SU-DHL-6 (cell line): ENCODE results near the gene NTN3.

Experiments
- H2AFZ ChIP-seq: fragments of 200-600 bp; sonication (generic); 2 replicates; pipeline ENCODE4 v1.6.1; 2014; ENCODE audit warnings: low read depth, mild to moderate bottlenecking, moderate library complexity, mixed read lengths, antibody characterized with exemption, low read length; ENCODE audit not compliant: severe bottlenecking
- H3F3A ChIP-seq: fragments of 200-600 bp; shearing (Covaris generic); 2 replicates; pipeline ENCODE4 v1.6.0; 2016; ENCODE audit warnings: antibody characterized with exemption, mild to moderate bottlenecking; ENCODE audit not compliant: insufficient read depth
- H3K27ac ChIP-seq: fragments of 200-600 bp; sonication (generic); 2 replicates; pipeline ENCODE4 v1.5.1; 2016; ENCODE audit warnings: low read depth, mild to moderate bottlenecking, low read length, moderate library complexity, mixed read lengths
- H3K27me3 ChIP-seq: fragments of 200-600 bp; sonication (generic), shearing (Covaris generic); 2 replicates; pipeline ENCODE4 v1.6.0; 2014; ENCODE audit warnings: mild to moderate bottlenecking, low read length
- H3K36me3 ChIP-seq: fragments of 200-600 bp; sonication (generic); 2 replicates; pipeline ENCODE4 v1.6.1; 2014; ENCODE audit warnings: mild to moderate bottlenecking, low read length, mixed read lengths
- H3K4me2 ChIP-seq: fragments of 300-600, 200-600 bp; shearing (Covaris generic), sonication (generic); 2 replicates; pipeline ENCODE4 v1.6.0; 2014; ENCODE audit warnings: low read length, low read depth, mild to moderate bottlenecking; ENCODE audit not compliant: poor library complexity, severe bottlenecking
- H3K4me3 ChIP-seq: fragments of 200-600 bp; sonication (generic); 2 replicates; pipeline ENCODE4 v1.5.1; 2014; ENCODE audit warnings: antibody characterized with exemption, low read length, mild to moderate bottlenecking, mixed read lengths; ENCODE audit not compliant: insufficient read depth, poor library complexity, severe bottlenecking
- H3K79me2 ChIP-seq: fragments of 200-600 bp; sonication (generic); 2 replicates; pipeline ENCODE4 v1.6.1; 2014; ENCODE audit warnings: mild to moderate bottlenecking, low read length, moderate library complexity; ENCODE audit not compliant: insufficient read depth
- H3K9ac ChIP-seq: fragments of 200-600 bp; sonication (generic); 2 replicates; pipeline ENCODE4 v1.7.0; 2014; ENCODE audit warnings: mild to moderate bottlenecking, low read length
- H3K9me2 ChIP-seq: fragments of 200-600 bp; sonication (generic); replicated peaks from 2 replicates; pipeline ENCODE4 v1.6.1; 2014; ENCODE audit warnings: low read length; ENCODE audit not compliant: insufficient read depth
- H3K9me3 ChIP-seq: fragments of 200-600 bp; sonication (generic); 2 replicates; pipeline ENCODE4 v1.6.1; 2014; ENCODE audit warnings: low read length, mixed read lengths; ENCODE audit not compliant: insufficient read depth
- H4K20me1 ChIP-seq: fragments of 200-600 bp; sonication (generic); 2 replicates; pipeline ENCODE4 v1.6.1; 2014; ENCODE audit warnings: low read depth, mild to moderate bottlenecking, antibody characterized with exemption, low read length, moderate library complexity, mixed read lengths
- EZH2phosphoT487 ChIP-seq: fragments of 200-600 bp; sonication (generic), shearing (Covaris generic); conservative IDR thresholded peaks from 2 replicates; pipeline ENCODE4 v1.6.1; 2018; ENCODE audit warnings: mild to moderate bottlenecking, antibody characterized with exemption, low read length, moderate library complexity, mixed read lengths
- TF ChIP-seq, protein P1 (sequence below): fragments of 200-600 bp; sonication (generic); IDR thresholded peaks from one replicate; pipeline ENCODE4 v1.5.1; 2017; ENCODE audit warnings: antibody characterized with exemption, mild to moderate bottlenecking, low read length, moderate library complexity; ENCODE audit not compliant: insufficient read depth, poor library complexity, severe bottlenecking

Gene NTN3

DNA sequence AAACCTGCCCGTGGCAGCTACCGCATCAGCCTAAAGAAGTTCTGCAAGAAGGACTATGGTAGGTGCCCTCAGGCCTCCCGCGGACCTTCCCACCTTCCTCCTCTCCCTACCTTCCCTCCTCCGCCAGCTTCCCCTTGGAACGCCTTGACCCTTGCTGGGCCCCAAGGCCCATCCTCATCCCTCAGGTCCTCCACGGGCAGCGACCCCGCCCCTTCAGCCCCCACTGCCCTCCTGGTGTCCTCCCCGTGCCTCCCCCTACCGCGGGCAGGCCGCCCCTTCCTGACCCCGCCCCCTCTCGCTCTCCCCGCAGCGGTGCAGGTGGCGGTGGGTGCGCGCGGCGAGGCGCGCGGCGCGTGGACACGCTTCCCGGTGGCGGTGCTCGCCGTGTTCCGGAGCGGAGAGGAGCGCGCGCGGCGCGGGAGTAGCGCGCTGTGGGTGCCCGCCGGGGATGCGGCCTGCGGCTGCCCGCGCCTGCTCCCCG lies 2.4 kb downstream of the NTN3 start:
- Histone ChIP-seq H3K27ac (no peak overlapping the region), H3K36me3 (no peaks in the 10 kb centered on the region), H3K79me2 (no peaks in the 10 kb centered on the region), H3K9me3 (no peaks in the 10 kb centered on the region), H3K27me3 (no peaks in the 10 kb centered on the region), H3K4me3 (no peak overlapping the region), H3K9me2 (no peaks in the 10 kb centered on the region), H3F3A (peaks cover 12% of the 10 kb centered on the region; the same call in 1 of the 2 replicates), H3K4me2 (peak overlapping the region; percentile 65), H2AFZ (no peak overlapping the region), H4K20me1 (no peaks in the 10 kb centered on the region; the same call in 1 of the 2 replicates), H3K9ac (peak overlapping the region; percentile 98; the same call in 1 of the 2 replicates)
- no peak for TF ChIP-seq EZH2phosphoT487
- TF ChIP-seq, protein P1, sequence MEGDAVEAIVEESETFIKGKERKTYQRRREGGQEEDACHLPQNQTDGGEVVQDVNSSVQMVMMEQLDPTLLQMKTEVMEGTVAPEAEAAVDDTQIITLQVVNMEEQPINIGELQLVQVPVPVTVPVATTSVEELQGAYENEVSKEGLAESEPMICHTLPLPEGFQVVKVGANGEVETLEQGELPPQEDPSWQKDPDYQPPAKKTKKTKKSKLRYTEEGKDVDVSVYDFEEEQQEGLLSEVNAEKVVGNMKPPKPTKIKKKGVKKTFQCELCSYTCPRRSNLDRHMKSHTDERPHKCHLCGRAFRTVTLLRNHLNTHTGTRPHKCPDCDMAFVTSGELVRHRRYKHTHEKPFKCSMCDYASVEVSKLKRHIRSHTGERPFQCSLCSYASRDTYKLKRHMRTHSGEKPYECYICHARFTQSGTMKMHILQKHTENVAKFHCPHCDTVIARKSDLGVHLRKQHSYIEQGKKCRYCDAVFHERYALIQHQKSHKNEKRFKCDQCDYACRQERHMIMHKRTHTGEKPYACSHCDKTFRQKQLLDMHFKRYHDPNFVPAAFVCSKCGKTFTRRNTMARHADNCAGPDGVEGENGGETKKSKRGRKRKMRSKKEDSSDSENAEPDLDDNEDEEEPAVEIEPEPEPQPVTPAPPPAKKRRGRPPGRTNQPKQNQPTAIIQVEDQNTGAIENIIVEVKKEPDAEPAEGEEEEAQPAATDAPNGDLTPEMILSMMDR: no peak

DNA sequence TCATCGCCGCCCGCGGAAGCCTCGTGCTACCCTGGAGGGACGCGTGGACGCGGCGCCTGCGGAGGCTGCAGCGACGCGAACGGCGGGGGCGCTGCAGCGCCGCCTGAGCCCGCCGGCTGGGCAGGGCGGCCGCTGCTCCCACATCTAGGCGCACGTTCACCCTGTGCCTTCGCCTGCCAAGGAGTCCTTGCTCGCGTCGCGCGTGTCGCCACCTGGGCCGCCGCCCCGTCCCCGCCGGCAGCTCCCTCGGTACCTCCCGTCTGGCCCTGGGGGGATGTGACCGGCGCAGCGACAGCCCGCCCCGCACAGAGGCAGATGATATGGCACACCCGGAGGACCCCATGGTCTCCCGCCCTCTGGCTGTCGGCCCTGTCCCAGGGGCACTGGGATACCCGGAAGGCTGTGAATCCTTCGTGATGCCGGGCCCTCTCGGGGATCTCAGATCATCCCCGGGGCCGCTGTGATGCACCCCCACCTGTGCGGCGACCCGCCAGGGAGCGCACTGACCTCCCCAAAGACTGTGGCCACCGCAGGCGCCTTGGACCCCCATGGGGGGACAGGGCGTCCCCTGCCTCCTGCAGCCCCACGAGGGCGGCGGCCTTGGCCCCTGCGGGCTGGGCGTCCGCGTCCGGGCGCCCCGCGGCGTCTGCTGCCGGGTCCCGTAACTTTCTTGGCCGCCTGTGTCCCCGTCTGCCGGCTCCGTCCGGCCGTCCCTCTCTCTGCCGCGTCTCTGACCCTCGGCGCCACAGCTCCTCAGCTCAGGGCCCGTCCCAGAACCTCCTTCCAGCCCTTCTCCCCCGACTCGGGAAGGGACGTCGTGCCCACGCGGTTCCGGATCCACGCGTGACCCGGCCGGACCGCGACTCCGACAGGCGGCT lies 3.1 kb downstream of the NTN3 start:
- no peaks in the 10 kb centered on the region for H3K36me3 ChIP-seq
- peak overlapping the region; percentile 65 for H3K4me2 ChIP-seq
- H3K79me2 ChIP-seq: no peaks in the 10 kb centered on the region
- peak overlapping the region; percentile 98 for H3K9ac ChIP-seq
- peak overlapping the region; percentile 66 for H3K27ac ChIP-seq
- H3K9me3 ChIP-seq: no peaks in the 10 kb centered on the region
- no peaks in the 10 kb centered on the region for H3K27me3 ChIP-seq
- no peaks in the 10 kb centered on the region; the same call in 1 of the 2 replicates for H4K20me1 ChIP-seq
- peak overlapping the region; percentile 87 for H3K4me3 ChIP-seq
- peak overlapping the region; percentile 77 for H2AFZ ChIP-seq
- no peak for TF ChIP-seq EZH2phosphoT487
- TF ChIP-seq, protein P1: no peak
- H3F3A ChIP-seq: peaks cover 12% of the 10 kb centered on the region; the same call in 1 of the 2 replicates
- no peaks in the 10 kb centered on the region for H3K9me2 ChIP-seq

DNA sequence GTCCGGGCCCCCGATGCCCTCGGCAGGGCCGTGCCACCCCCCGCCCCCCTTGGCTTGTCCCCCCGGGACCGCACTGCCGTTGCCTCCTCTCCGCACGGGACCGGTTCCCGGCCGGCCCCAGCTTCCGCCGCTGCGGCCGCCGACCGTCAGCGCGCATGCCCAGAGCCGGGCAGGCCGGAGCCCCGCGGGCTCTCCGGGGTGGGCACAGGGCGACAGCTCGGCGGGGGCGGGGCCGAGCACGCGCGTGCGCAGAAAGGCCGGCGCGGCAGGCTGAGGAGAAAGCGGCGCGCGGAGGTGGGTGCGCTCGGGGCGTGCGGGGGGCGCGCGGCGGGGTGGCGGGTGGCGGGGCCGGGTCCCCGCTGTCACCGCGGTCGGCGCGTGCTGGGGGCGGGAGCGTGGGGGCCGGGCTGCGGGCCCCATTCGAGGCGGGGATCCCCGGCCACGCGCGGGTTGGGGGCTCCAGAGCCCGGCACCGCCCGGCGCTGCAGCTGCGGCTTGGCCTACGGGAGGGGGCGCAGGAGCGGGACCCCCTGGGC lies 3.8 kb downstream of the NTN3 start, which contains the start of gene TBC1D24:
TBC1D24 (plus strand) TSS at position 251 of the 536 bp plus-strand sequence. CDS start 21,022 bp downstream, outside the sequence.
- no peaks in the 10 kb centered on the region for H3K36me3 ChIP-seq
- peaks cover 12% of the 10 kb centered on the region; the same call in 1 of the 2 replicates for H3F3A ChIP-seq
- H3K4me3 ChIP-seq: peak within 1 kb of the TSS; percentile 87
- H3K27ac ChIP-seq: peak within 1 kb of the TSS; percentile 66
- H3K27me3 ChIP-seq: no peaks in the 10 kb centered on the region
- H2AFZ ChIP-seq: peak within 1 kb of the TSS; percentile 77
- H3K9me2 ChIP-seq: no peaks in the 10 kb centered on the region
- H3K79me2 ChIP-seq: no peaks in the 10 kb centered on the region
- H4K20me1 ChIP-seq: no peaks in the 10 kb centered on the region; the same call in 1 of the 2 replicates
- H3K9me3 ChIP-seq: no peaks in the 10 kb centered on the region
- H3K4me2 ChIP-seq: peak within 1 kb of the TSS; percentile 65
- H3K9ac ChIP-seq: peak within 1 kb of the TSS; percentile 98
- no peak for TF ChIP-seq EZH2phosphoT487
- TF ChIP-seq, protein P1: no peak
